H7 (cell line): Measurements from ENCODE around the gene EPHB2. TPM values are rescaled to one million over a fixed set of nuclear protein-coding genes. Genes with fewer than 3 reads are reported as not detected.
A peak's percentile ranks its signal among the peaks of the same experiment; 100 is the strongest.
"Not testable (repeated sequence)": the region's sequence is repeated elsewhere in the genome, so short reads cannot be mapped to it uniquely, and the experiment has no call there.

Experiments used
- DNase-seq: peaks from one replicate; pipeline ENCODE4 v3.0.0; 2012
- H3K27me3 ChIP-seq: 2 replicates; pipeline ENCODE4 v1.6.0; 2011; ENCODE audit warnings: mild to moderate bottlenecking, low read length; ENCODE audit not compliant: control insufficient read depth, insufficient read depth
- H3K36me3 ChIP-seq: replicated peaks from 2 replicates; pipeline ENCODE4 v1.5.1; 2011; ENCODE audit warnings: low read length; ENCODE audit not compliant: control insufficient read depth, insufficient read depth
- H3K4me3 ChIP-seq: 2 replicates; pipeline ENCODE4 v1.5.1; 2011; ENCODE audit warnings: low read depth, mild to moderate bottlenecking, control low read depth, low read length, moderate library complexity; ENCODE audit not compliant: insufficient read depth
- total RNA-seq: library from RNA; depleted of rRNA; stranded (reverse); fragments of >200 nt; shearing (Covaris generic); gene quantifications from 2 replicates; pipeline ENCODE4 v1.2.3, GENCODE V29; 2014

Gene EPHB2
- total RNA-seq, 1 experiment from 2014 or later, result 14.8 TPM

GRCh38 chr1:22920026-22920733 lies 209.5 kb downstream of the EPHB2 start:
- H3K36me3 ChIP-seq, result no peaks in the 10 kb centered on the region
- no peak for DNase-seq
- H3K27me3 ChIP-seq, result no peaks in the 10 kb centered on the region; the same call in 1 of the 2 replicates
- H3K4me3 ChIP-seq, result no peak overlapping the region

- Histone ChIP-seq H3K36me3 (no peaks in the 10 kb centered on the region), H3K4me3 (no peak overlapping the region), H3K27me3 (no peaks in the 10 kb centered on the region; the same call in 1 of the 2 replicates)
- no peak for DNase-seq
These were observed 210.3 kb downstream of the EPHB2 start for GRCh38 chr1:22920734-22921451.

DNA sequence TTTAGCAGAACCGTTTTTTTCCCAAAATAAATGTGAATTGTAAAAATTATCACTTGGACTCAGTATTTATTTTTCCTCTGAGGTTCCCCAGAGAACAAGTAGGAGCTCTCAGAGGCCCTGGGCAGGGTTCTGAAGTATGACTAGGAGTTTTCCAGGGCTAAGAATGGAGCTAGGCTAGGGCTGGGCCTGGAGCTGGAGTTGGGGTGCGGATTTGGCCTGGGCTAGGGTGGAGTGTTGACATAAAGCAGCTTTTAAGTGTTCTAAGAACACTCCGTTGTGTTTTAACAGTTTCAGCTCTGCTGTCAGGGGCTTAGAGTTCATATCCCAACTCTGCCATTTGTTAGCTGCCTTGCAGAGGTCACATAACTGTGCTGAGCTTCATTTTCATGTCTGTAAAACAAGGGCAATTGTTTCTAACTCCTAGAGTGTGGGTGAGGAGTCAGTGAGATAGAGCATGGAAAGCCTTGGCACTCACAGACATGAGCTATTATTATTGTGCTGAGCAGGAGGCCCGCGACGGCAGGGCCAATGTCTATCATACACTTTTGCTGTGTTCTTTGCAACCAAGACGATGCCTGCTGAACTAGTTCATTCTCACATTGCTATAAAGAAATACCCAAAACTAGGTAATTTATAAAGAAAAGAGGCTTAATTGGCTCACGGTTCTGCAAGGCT lies 210.9 kb downstream of the EPHB2 start:
- Histone ChIP-seq H3K36me3 (no peaks in the 10 kb centered on the region), H3K4me3 (no peak overlapping the region), H3K27me3 (no peaks in the 10 kb centered on the region; the same call in 1 of the 2 replicates)
- DNase-seq, result no peak

DNA sequence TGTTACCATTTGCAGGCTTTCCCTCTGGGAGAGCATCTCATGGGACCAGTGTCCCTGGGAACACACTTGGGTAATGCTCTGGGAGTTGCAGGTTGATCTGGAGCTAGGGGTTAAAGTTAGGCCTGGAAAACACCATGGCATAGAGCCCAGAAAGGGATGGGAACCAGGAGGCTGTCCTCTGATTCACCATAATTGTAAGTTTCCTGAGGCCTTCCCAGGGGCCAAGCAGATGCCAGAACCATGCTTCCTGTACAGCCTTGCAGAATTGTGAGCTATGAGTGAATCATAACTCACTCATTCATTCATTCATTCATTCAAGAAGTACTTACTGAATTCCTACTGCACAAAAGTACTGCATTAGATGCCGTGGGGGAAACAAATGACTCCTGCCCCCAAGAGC lies 212.0 kb downstream of the EPHB2 start:
- peak; percentile 2 for DNase-seq
- no peak overlapping the region for H3K4me3 ChIP-seq
- H3K27me3 ChIP-seq, result no peaks in the 10 kb centered on the region; the same call in 1 of the 2 replicates
- H3K36me3 ChIP-seq, result no peaks in the 10 kb centered on the region

DNA sequence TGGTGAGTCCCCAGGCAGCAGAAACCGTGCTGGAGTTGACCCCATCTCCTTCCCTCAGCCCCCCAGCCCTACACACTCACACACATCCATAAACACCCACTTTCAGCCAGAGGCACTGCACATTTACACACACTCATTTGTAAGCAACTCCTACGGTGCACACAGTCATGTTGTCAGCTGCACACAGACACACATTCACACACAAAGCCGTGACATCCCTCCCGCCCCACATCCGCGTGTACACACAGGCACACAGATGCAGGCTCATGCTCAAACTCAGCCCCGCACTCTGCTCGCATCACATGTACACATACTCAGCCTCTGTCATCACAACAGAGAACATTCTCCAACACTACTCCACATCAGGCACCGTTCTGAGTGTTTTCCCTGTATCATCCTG lies 214.5 kb downstream of the EPHB2 start:
- Histone ChIP-seq H3K27me3 (no peaks in the 10 kb centered on the region), H3K4me3 (no peak overlapping the region), H3K36me3 (no peaks in the 10 kb centered on the region)
- DNase-seq, result no peak

- Histone ChIP-seq H3K27me3 (no peaks in the 10 kb centered on the region), H3K4me3 (no peak overlapping the region), H3K36me3 (no peaks in the 10 kb centered on the region)
- DNase-seq, result peak; percentile 96
These were observed 219.7 kb downstream of the EPHB2 start for GRCh38 chr1:22930240-22930912.

GRCh38 chr1:22932803-22933470 lies 222.3 kb downstream of the EPHB2 start:
- Histone ChIP-seq H3K36me3 (no peaks in the 10 kb centered on the region), H3K4me3 (no peak overlapping the region), H3K27me3 (no peaks in the 10 kb centered on the region)
- no peak for DNase-seq

DNA sequence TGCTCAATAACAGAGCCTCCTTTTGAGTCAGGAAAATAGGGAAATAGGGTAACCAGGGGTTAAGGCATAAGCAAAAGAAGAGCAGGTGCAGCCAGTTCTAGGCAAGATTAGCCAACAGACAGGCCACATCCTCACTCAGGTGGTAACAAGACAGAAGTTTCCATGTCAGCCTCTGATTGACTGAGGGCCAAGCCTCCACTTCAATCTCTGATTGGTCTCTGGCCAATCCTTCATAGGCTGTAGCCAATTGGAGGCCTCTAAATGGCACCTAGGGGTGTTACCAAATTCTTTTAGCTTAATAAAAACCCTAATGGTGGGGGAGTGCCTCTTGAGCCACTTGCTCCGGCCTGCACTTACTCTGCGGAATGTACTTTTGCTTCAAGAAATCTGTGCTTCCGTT lies 224.8 kb downstream of the EPHB2 start:
- Histone ChIP-seq H3K27me3 (no peaks in the 10 kb centered on the region), H3K4me3 (no peak overlapping the region), H3K36me3 (no peaks in the 10 kb centered on the region)
- DNase-seq, result no peak

GRCh38 chr1:22936681-22937080 lies 226.0 kb downstream of the EPHB2 start:
- Histone ChIP-seq H3K27me3 (no peaks in the 10 kb centered on the region), H3K4me3 (no peak overlapping the region), H3K36me3 (no peaks in the 10 kb centered on the region)
- DNase-seq, result no peak

- H3K27me3 ChIP-seq, result no peaks in the 10 kb centered on the region
- no peaks in the 10 kb centered on the region for H3K36me3 ChIP-seq
- H3K4me3 ChIP-seq, result no peak overlapping the region
- no peak for DNase-seq
These were observed 230.6 kb downstream of the EPHB2 start for GRCh38 chr1:22941257-22941656.

- DNase-seq, result no peak
- Histone ChIP-seq H3K36me3 (no peaks in the 10 kb centered on the region), H3K27me3 (no peaks in the 10 kb centered on the region), H3K4me3 (no peak overlapping the region)
These were observed 233.9 kb downstream of the EPHB2 start for GRCh38 chr1:22944346-22945055.

GRCh38 chr1:22945171-22945570 lies 234.5 kb downstream of the EPHB2 start:
- not testable (repeated sequence) for H3K4me3 ChIP-seq, DNase-seq, H3K36me3 ChIP-seq, H3K27me3 ChIP-seq

- Histone ChIP-seq H3K36me3 (no peaks in the 10 kb centered on the region), H3K4me3 (no peak overlapping the region), H3K27me3 (no peaks in the 10 kb centered on the region)
- DNase-seq, result no peak
These were observed 239.2 kb downstream of the EPHB2 start for GRCh38 chr1:22949822-22950331.
